Measurements from ENCODE around the gene SPAG16.

SPAG16 gene

GRCh38 chr2:214261683-214262082, 977.4 kb downstream of the SPAG16 start:
- H3K27ac ChIP-seq (ENCODE audit: low read depth, low read length): no peak overlapping the region
- no peak overlapping the region for H3K9ac ChIP-seq (ENCODE audit: low read length)
- H3K36me3 ChIP-seq (ENCODE audit: control insufficient read depth, insufficient read depth, low read length): no peaks in the 10 kb centered on the region
- H3K4me3 ChIP-seq (ENCODE audit: low read length): no peak overlapping the region
- no peaks in the 10 kb centered on the region for H3K27me3 ChIP-seq (ENCODE audit: control insufficient read depth, insufficient read depth, low read length)
- no peaks in the 10 kb centered on the region for H3K4me1 ChIP-seq (ENCODE audit: control insufficient read depth, insufficient read depth, low read length)

GRCh38 chr2:214264171-214264570, 979.9 kb downstream of the SPAG16 start:
- Histone ChIP-seq H3K4me3 (ENCODE audit: low read length) (no peak overlapping the region), H3K27ac (ENCODE audit: low read depth, low read length) (no peak overlapping the region), H3K36me3 (ENCODE audit: control insufficient read depth, insufficient read depth, low read length) (no peaks in the 10 kb centered on the region), H3K4me1 (ENCODE audit: control insufficient read depth, insufficient read depth, low read length) (no peaks in the 10 kb centered on the region), H3K27me3 (ENCODE audit: control insufficient read depth, insufficient read depth, low read length) (no peaks in the 10 kb centered on the region), H3K9ac (ENCODE audit: low read length) (no peak overlapping the region)

- Histone ChIP-seq H3K4me3 (ENCODE audit: low read length) (no peak overlapping the region), H3K4me1 (ENCODE audit: control insufficient read depth, insufficient read depth, low read length) (no peaks in the 10 kb centered on the region), H3K9ac (ENCODE audit: low read length) (no peak overlapping the region), H3K27ac (ENCODE audit: low read depth, low read length) (no peak overlapping the region), H3K27me3 (ENCODE audit: control insufficient read depth, insufficient read depth, low read length) (no peaks in the 10 kb centered on the region), H3K36me3 (ENCODE audit: control insufficient read depth, insufficient read depth, low read length) (no peaks in the 10 kb centered on the region)
Observed at GRCh38 chr2:214265991-214266489, 981.8 kb downstream of the SPAG16 start.

GRCh38 chr2:214277880-214278279, 993.6 kb downstream of the SPAG16 start:
- Histone ChIP-seq H3K27me3 (ENCODE audit: control insufficient read depth, insufficient read depth, low read length) (no peaks in the 10 kb centered on the region), H3K4me3 (ENCODE audit: low read length) (no peak overlapping the region), H3K4me1 (ENCODE audit: control insufficient read depth, insufficient read depth, low read length) (no peaks in the 10 kb centered on the region), H3K27ac (ENCODE audit: low read depth, low read length) (no peak overlapping the region), H3K36me3 (ENCODE audit: control insufficient read depth, insufficient read depth, low read length) (no peaks in the 10 kb centered on the region), H3K9ac (ENCODE audit: low read length) (no peak overlapping the region)

- Histone ChIP-seq H3K27ac (ENCODE audit: low read depth, low read length) (no peak overlapping the region), H3K4me1 (ENCODE audit: control insufficient read depth, insufficient read depth, low read length) (no peaks in the 10 kb centered on the region), H3K4me3 (ENCODE audit: low read length) (no peak overlapping the region)
Observed at GRCh38 chr2:214286011-214286410, 1001.7 kb downstream of the SPAG16 start.

GRCh38 chr2:214293593-214293992, 1009.3 kb downstream of the SPAG16 start:
- H3K27ac ChIP-seq (ENCODE audit: low read depth, low read length): no peak overlapping the region
- no peaks in the 10 kb centered on the region for H3K27me3 ChIP-seq (ENCODE audit: control insufficient read depth, insufficient read depth, low read length)
- H3K4me1 ChIP-seq (ENCODE audit: control insufficient read depth, insufficient read depth, low read length): no peaks in the 10 kb centered on the region
- H3K9ac ChIP-seq (ENCODE audit: low read length): no peak overlapping the region
- no peak overlapping the region for H3K4me3 ChIP-seq (ENCODE audit: low read length)
- no peaks in the 10 kb centered on the region for H3K36me3 ChIP-seq (ENCODE audit: control insufficient read depth, insufficient read depth, low read length)

More at GRCh38 chr2:214286011-214286410, 1001.7 kb downstream of the SPAG16 start:
- Histone ChIP-seq H3K36me3 (ENCODE audit: control insufficient read depth, insufficient read depth, low read length) (no peaks in the 10 kb centered on the region), H3K27me3 (ENCODE audit: control insufficient read depth, insufficient read depth, low read length) (no peaks in the 10 kb centered on the region), H3K9ac (ENCODE audit: low read length) (no peak overlapping the region)

- H3K27ac ChIP-seq (ENCODE audit: low read depth, low read length): no peak overlapping the region
- no peak overlapping the region for H3K4me3 ChIP-seq (ENCODE audit: low read length)
- H3K36me3 ChIP-seq (ENCODE audit: control insufficient read depth, insufficient read depth, low read length): no peaks in the 10 kb centered on the region
- H3K9ac ChIP-seq (ENCODE audit: low read length): no peak overlapping the region
- no peaks in the 10 kb centered on the region for H3K4me1 ChIP-seq (ENCODE audit: control insufficient read depth, insufficient read depth, low read length)
- H3K27me3 ChIP-seq (ENCODE audit: control insufficient read depth, insufficient read depth, low read length): no peaks in the 10 kb centered on the region
Observed at GRCh38 chr2:214294426-214294825, 1010.2 kb downstream of the SPAG16 start.

GRCh38 chr2:214297423-214297822, 1013.2 kb downstream of the SPAG16 start:
- Histone ChIP-seq H3K9ac (ENCODE audit: low read length) (no peak overlapping the region), H3K27ac (ENCODE audit: low read depth, low read length) (no peak overlapping the region), H3K27me3 (ENCODE audit: control insufficient read depth, insufficient read depth, low read length) (no peaks in the 10 kb centered on the region), H3K4me1 (ENCODE audit: control insufficient read depth, insufficient read depth, low read length) (no peaks in the 10 kb centered on the region), H3K4me3 (ENCODE audit: low read length) (no peak overlapping the region), H3K36me3 (ENCODE audit: control insufficient read depth, insufficient read depth, low read length) (no peaks in the 10 kb centered on the region)

GRCh38 chr2:214310319-214310718, 1026.1 kb downstream of the SPAG16 start:
- H3K9ac ChIP-seq (ENCODE audit: low read length): no peak overlapping the region
- no peak overlapping the region for H3K4me3 ChIP-seq (ENCODE audit: low read length)
- H3K27ac ChIP-seq (ENCODE audit: low read depth, low read length): no peak overlapping the region
- H3K36me3 ChIP-seq (ENCODE audit: control insufficient read depth, insufficient read depth, low read length): no peaks in the 10 kb centered on the region
- H3K27me3 ChIP-seq (ENCODE audit: control insufficient read depth, insufficient read depth, low read length): no peaks in the 10 kb centered on the region
- H3K4me1 ChIP-seq (ENCODE audit: control insufficient read depth, insufficient read depth, low read length): no peaks in the 10 kb centered on the region

GRCh38 chr2:214311031-214311533, 1026.8 kb downstream of the SPAG16 start:
- no peak overlapping the region for H3K9ac ChIP-seq (ENCODE audit: low read length)
- H3K36me3 ChIP-seq (ENCODE audit: control insufficient read depth, insufficient read depth, low read length): no peaks in the 10 kb centered on the region
- no peaks in the 10 kb centered on the region for H3K4me1 ChIP-seq (ENCODE audit: control insufficient read depth, insufficient read depth, low read length)
- H3K27ac ChIP-seq (ENCODE audit: low read depth, low read length): no peak overlapping the region
- H3K27me3 ChIP-seq (ENCODE audit: control insufficient read depth, insufficient read depth, low read length): no peaks in the 10 kb centered on the region
- no peak overlapping the region for H3K4me3 ChIP-seq (ENCODE audit: low read length)

GRCh38 chr2:214311931-214312749, 1027.9 kb downstream of the SPAG16 start:
- no peak overlapping the region for H3K9ac ChIP-seq (ENCODE audit: low read length)
- H3K36me3 ChIP-seq (ENCODE audit: control insufficient read depth, insufficient read depth, low read length): no peaks in the 10 kb centered on the region
- H3K4me1 ChIP-seq (ENCODE audit: control insufficient read depth, insufficient read depth, low read length): no peaks in the 10 kb centered on the region
- no peak overlapping the region for H3K27ac ChIP-seq (ENCODE audit: low read depth, low read length)
- no peak overlapping the region for H3K4me3 ChIP-seq (ENCODE audit: low read length)
- no peaks in the 10 kb centered on the region for H3K27me3 ChIP-seq (ENCODE audit: control insufficient read depth, insufficient read depth, low read length)

GRCh38 chr2:214315324-214315723, 1031.1 kb downstream of the SPAG16 start:
- H3K27ac ChIP-seq (ENCODE audit: low read depth, low read length): no peak overlapping the region
- no peak overlapping the region for H3K9ac ChIP-seq (ENCODE audit: low read length)
- H3K36me3 ChIP-seq (ENCODE audit: control insufficient read depth, insufficient read depth, low read length): no peaks in the 10 kb centered on the region
- H3K4me1 ChIP-seq (ENCODE audit: control insufficient read depth, insufficient read depth, low read length): no peaks in the 10 kb centered on the region
- H3K4me3 ChIP-seq (ENCODE audit: low read length): no peak overlapping the region
- H3K27me3 ChIP-seq (ENCODE audit: control insufficient read depth, insufficient read depth, low read length): no peaks in the 10 kb centered on the region

- no peaks in the 10 kb centered on the region for H3K27me3 ChIP-seq (ENCODE audit: control insufficient read depth, insufficient read depth, low read length)
- no peak overlapping the region for H3K27ac ChIP-seq (ENCODE audit: low read depth, low read length)
- H3K4me1 ChIP-seq (ENCODE audit: control insufficient read depth, insufficient read depth, low read length): no peaks in the 10 kb centered on the region
- no peaks in the 10 kb centered on the region for H3K36me3 ChIP-seq (ENCODE audit: control insufficient read depth, insufficient read depth, low read length)
- no peak overlapping the region for H3K9ac ChIP-seq (ENCODE audit: low read length)
- H3K4me3 ChIP-seq (ENCODE audit: low read length): no peak overlapping the region
Observed at GRCh38 chr2:214320211-214320610, 1035.9 kb downstream of the SPAG16 start.

Measured in rectal smooth muscle tissue (tissue), 1 donor.